Heart right ventricle (tissue), 16 donors: ENCODE results near the gene ITIH4. TPM values are rescaled to one million over a fixed set of nuclear protein-coding genes. Genes with fewer than 3 reads are reported as not detected.
A peak's percentile ranks its signal among the peaks of the same experiment; 100 is the strongest.

Experiments
- ATAC-seq, 8 donors: fragments of 200-7000 bp; cut with Tn5 transposase; one replicate each; pipeline ENCODE4 v1.9.1; 2020; ENCODE audit warnings: mild to moderate bottlenecking in 8 of 8, moderate library complexity in 8 of 8, moderate number of reproducible peaks in 1 of 8
- DNase-seq, 2 donors: peaks; one replicate each; pipeline ENCODE4 v3.0.0-alpha.2; 2020
- H3K27ac ChIP-seq, 10 donors: fragments of 200-600 bp; sonication (generic) in 2 of 10; one replicate each; pipeline versions ENCODE4 v1.5.0 to v1.8.0; 2020 to 2022; ENCODE audit warnings: mild to moderate bottlenecking in 3 of 10
- H3K27me3 ChIP-seq, 7 donors: fragments of 200-600 bp; one replicate each; pipeline ENCODE4 v1.8.0; 2021 to 2022; ENCODE audit warnings: mild to moderate bottlenecking in 2 of 7
- H3K36me3 ChIP-seq, 9 donors: fragments of 200-600 bp; sonication (generic) in 1 of 9; one replicate each; pipeline versions ENCODE4 v1.5.0 to v1.8.0; 2020 to 2022; ENCODE audit warnings: mild to moderate bottlenecking in 2 of 9
- H3K4me1 ChIP-seq, 9 donors: fragments of 200-600 bp; sonication (generic) in 1 of 9; one replicate each; pipeline versions ENCODE4 v1.5.0 to v1.8.0; 2020 to 2022; ENCODE audit warnings: mild to moderate bottlenecking in 4 of 9
- H3K4me3 ChIP-seq, 10 donors: fragments of 200-600 bp; sonication (generic) in 2 of 10; one replicate each; pipeline versions ENCODE4 v1.5.0 to v1.8.0; 2020 to 2022; ENCODE audit warnings: mild to moderate bottlenecking in 7 of 10, moderate library complexity in 2 of 10
- H3K9me3 ChIP-seq, 11 donors: fragments of 200-600 bp in 10 of 11; sonication (generic) in 2 of 11; one replicate each; pipeline versions ENCODE4 v1.5.0 to v1.8.0; 2013 to 2022; ENCODE audit warnings: mild to moderate bottlenecking in 2 of 11, control low read depth in 1 of 11, moderate library complexity in 1 of 11
- WGBS, 2 donors: extraction: QIAGEN DNeasy Blood & Tissue Kit; methylation state at CpG; one replicate each; pipeline ENCODE4 v1.1.7; 2013; ENCODE audit warnings: inconsistent platforms in 1 of 2; 5-methylcytosine and 5-hydroxymethylcytosine counted together
- intact Hi-C, 10 donors: fragments of 100-400 bp; cut with DNase I; formaldehyde crosslinking; loops; one replicate each; pipeline versions ENCODE4 v1.11.1 to v1.14.2; 2022
- polyA plus RNA-seq, 2 donors: library from polyadenylated mRNA; stranded (reverse); fragments of 200-250 nt; gene quantifications; one replicate each; pipeline ENCODE4 v1.2.3, GENCODE V29; 2013
- total RNA-seq, 10 donors: library from RNA; stranded (reverse); fragmentation: NEBNext Ultra II Directional in 3 of 10; extraction: Animal tissue kit (Norgen Biotek cat#: 25700) in 3 of 10; gene quantifications; one replicate each; pipeline versions ENCODE4 v1.2.1 to v1.2.4, GENCODE V29; 2021 to 2023
- TF ChIP-seq, protein P1 (sequence below), 9 donors: fragments of 200-600 bp; sonication (generic) in 2 of 9; IDR thresholded peaks; one replicate each; pipeline versions ENCODE4 v1.5.0 to v1.8.0; 2021 to 2022; ENCODE audit warnings: antibody characterized with exemption in 9 of 9, mild to moderate bottlenecking in 5 of 9, moderate library complexity in 1 of 9
- donor health status: Arrhythmogenic right ventricular cardiomyopathy.
- donor health status: ischemic (EF 13 %, LVEDD 7.1; RV severe dilation, severe dysfunction).
- donor health status: healthy with polysubstance abuse.
- donor health status: DM: no; HTN: yes; CAD: no.
- donor health status: DM: no; HTN: no; CAD: no.
- donor health status: ischemic (EF 25% LVEDD 6.9; RV normal size, moderate dysfunction).
- donor health status: ischemic (EF 25% LVEDD 5.7; RV mildly dilated, moderate dysfunction).
- donor health status: healthy.
- donor health status: DM: yes; HTN: yes; CAD: no.
- donor health status: Ischemic cardiomyopathy.
- donor health status: ischemic (EF 35%, LVEDD 5.7; RV mildly dilated, moderate dysfunction).
- donor health status: nonischemic (EF 11% LVEDD 7.7; RV severe dilation, severe dysfunction).
- donor health status: DM: yes; HTN: yes; CAD: no.
- donor health status: PGD.
- donor health status: ischemic (EF 29% LVEDD 5.4; RV normal size, mild dysfunction).
- donor health status: nonischemic (EF 23%, LVEDD 6.1; RV moderate dilation, normal function).

Gene ITIH4
- total and polyA plus RNA-seq, 12 donors: 1.5 to 17.9 (median 4.3) TPM

DNA sequence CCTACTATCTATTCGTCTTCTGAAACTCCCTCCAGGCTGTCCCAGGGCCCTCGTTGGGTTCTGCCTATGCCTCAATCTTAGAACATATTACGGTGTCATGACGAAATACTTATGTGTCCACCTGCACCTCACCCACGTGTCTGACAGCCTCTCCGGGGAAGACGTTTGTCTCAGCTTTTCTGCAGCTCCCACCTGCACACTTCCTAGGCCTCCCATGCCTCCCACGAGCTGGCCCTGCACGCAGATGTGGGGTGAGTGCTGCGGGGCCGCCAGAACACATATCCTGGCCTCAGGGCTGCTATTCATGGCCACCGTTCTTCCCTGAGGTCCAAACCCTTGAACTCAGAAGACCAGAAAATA lies 11.5 kb upstream of the ITIH4 start:
- ATAC-seq: peak in 1 of 8 donors; percentile 4
- WGBS, 2 donors: 80 to 90% methylated on average over 12 of the region's 12 CpGs
- H3K27ac ChIP-seq: peak overlapping the region in 8 of 10 donors; percentile 47 to 84 (median 58)
- H3K9me3 ChIP-seq: no peaks in the 10 kb centered on the region
- H3K27me3 ChIP-seq: no peaks in the 10 kb centered on the region
- no peak for DNase-seq
- no peak overlapping the region for H3K4me3 ChIP-seq
- H3K4me1 ChIP-seq: peaks cover 22 to 67% (median 51%) of the 10 kb centered on the region in 9 donors
- H3K36me3 ChIP-seq: peaks cover 0 to 58% (median 6%) of the 10 kb centered on the region in 9 donors
- intact Hi-C loops: loop anchor here in 2 of 10 donors (5.0 to 10.0 kb wide), 2 partner anchors 53 to 70 kb away; partner anchors contain the start of genes NEK4 (in 1 of the 2) and STIMATE (in 1 of the 2)
- TF ChIP-seq, protein P1, sequence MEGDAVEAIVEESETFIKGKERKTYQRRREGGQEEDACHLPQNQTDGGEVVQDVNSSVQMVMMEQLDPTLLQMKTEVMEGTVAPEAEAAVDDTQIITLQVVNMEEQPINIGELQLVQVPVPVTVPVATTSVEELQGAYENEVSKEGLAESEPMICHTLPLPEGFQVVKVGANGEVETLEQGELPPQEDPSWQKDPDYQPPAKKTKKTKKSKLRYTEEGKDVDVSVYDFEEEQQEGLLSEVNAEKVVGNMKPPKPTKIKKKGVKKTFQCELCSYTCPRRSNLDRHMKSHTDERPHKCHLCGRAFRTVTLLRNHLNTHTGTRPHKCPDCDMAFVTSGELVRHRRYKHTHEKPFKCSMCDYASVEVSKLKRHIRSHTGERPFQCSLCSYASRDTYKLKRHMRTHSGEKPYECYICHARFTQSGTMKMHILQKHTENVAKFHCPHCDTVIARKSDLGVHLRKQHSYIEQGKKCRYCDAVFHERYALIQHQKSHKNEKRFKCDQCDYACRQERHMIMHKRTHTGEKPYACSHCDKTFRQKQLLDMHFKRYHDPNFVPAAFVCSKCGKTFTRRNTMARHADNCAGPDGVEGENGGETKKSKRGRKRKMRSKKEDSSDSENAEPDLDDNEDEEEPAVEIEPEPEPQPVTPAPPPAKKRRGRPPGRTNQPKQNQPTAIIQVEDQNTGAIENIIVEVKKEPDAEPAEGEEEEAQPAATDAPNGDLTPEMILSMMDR (IDR thresholded peaks at IDR 0.05): no peak

DNA sequence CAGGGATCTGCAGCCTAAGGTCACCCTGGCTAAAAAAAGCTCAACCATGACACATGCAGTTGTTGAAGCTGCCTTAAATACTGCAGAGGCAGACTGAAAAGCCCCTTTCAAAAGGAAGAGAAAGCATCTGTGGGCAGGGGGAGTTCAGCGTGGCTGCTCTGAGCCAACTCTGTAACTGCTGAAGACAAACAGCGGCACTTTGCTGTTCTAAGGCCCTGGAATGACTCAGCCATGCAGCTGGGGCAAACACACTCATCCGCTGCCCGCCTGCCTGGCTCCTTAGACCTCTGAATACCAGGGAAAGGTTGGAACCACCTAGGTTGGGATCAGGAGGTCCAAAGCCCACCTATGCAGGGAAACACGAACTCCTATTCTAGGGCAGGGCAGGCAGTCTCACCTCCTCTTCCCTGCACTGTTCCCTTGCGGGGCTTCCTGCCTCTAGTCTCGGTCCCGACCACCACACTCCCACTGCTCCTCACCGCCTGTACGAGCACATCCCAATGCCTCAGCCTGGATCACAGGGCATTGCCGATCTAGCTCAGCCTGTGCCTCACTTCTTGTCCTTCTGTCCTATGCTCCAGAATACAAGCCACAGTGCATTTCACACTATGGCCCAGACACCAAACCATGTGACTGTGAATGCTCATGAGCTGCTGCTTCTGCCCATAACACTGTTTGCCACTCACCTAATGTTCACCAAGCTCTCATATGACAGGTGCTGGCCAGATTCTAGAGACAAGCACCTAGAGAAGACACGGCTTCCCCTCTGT lies 10.9 kb upstream of the ITIH4 start:
- intact Hi-C loops: loop anchor here in 2 of 10 donors (5.0 to 10.0 kb wide), 2 partner anchors 53 to 69 kb away; partner anchors contain the start of genes NEK4 (in 1 of the 2) and STIMATE (in 1 of the 2)
- H3K9me3 ChIP-seq: no peaks in the 10 kb centered on the region
- TF ChIP-seq, protein P1 (IDR thresholded peaks at IDR 0.05): no peak
- H3K27ac ChIP-seq: peak overlapping the region in 8 of 10 donors; percentile 47 to 84 (median 62)
- H3K4me1 ChIP-seq: peaks cover 21 to 69% (median 51%) of the 10 kb centered on the region in 9 donors
- ATAC-seq: peak in 5 of 8 donors; percentile 4 to 46 (median 18)
- no peak for DNase-seq
- WGBS, 2 donors: 91 to 92% methylated on average over 12 of the region's 12 CpGs
- peaks cover 0 to 56% (median 6%) of the 10 kb centered on the region in 9 donors for H3K36me3 ChIP-seq
- no peak overlapping the region for H3K4me3 ChIP-seq
- no peaks in the 10 kb centered on the region for H3K27me3 ChIP-seq

DNA sequence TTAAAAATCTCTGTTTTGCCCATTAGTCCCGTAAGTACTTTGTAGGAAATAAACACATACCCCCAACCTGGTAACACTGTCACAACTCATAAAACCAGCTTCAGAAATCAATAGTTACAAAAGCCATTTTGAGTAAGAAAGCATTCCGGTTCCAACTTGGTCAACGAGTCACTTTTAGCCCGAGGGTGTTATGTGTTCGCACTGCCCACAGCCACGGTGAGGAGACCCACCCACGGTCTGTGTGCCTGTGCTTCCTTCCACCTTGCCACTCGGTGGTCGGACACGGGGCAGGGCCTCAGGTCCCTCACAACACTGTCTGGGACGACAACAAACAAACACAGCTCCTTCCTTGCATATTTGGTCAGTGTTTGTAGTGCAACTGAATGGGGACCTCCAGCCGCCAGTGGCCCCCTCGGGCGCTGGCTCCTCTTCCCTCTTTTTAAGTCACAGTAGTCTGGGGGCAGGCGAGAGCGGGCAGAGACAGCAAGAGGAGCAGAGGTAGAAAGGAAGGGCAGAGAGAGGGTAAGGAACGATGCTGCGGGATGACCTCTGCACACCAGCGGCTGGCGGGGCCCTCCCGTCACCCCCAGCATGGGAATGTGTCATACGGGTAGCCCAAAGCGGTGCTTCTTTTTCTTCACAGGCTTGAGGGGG lies 9.5 kb upstream of the ITIH4 start:
- ATAC-seq (no peak), DNase-seq (no peak)
- H3K27me3 ChIP-seq: no peaks in the 10 kb centered on the region
- H3K4me3 ChIP-seq: no peak overlapping the region
- H3K9me3 ChIP-seq: no peaks in the 10 kb centered on the region
- TF ChIP-seq, protein P1 (IDR thresholded peaks at IDR 0.05): no peak
- H3K27ac ChIP-seq: no peak overlapping the region
- WGBS, 2 donors: 91 to 92% methylated on average over 23 of the region's 23 CpGs
- H3K36me3 ChIP-seq: peaks cover 0 to 62% (median 6%) of the 10 kb centered on the region in 9 donors
- peaks cover 16 to 69% (median 50%) of the 10 kb centered on the region in 9 donors for H3K4me1 ChIP-seq
- intact Hi-C loops: loop anchor here in 2 of 10 donors (5.0 to 10.0 kb wide), 3 partner anchors 55 to 232 kb away; partner anchors contain the start of genes NEK4 (in 1 of the 2) and STIMATE (in 1 of the 2)

- Histone ChIP-seq H3K9me3 (no peaks in the 10 kb centered on the region), H3K36me3 (peaks cover 0 to 64% (median 6%) of the 10 kb centered on the region in 9 donors), H3K4me3 (no peak overlapping the region), H3K4me1 (peaks cover 16 to 68% (median 46%) of the 10 kb centered on the region in 9 donors), H3K27me3 (no peaks in the 10 kb centered on the region), H3K27ac (no peak overlapping the region)
- intact Hi-C loops: loop anchor here in 1 of 10 donors (5.0 kb wide), 1 partner anchor 233 kb away; no protein-coding TSS in a partner anchor
- WGBS, 2 donors: 80% methylated on average over 2 of the region's 2 CpGs
- DNase-seq (no peak), ATAC-seq (no peak)
- TF ChIP-seq, protein P1 (IDR thresholded peaks at IDR 0.05): no peak
Observed at GRCh38 chr3:52839268-52839575, 8.8 kb upstream of the ITIH4 start.
